Prostate gland (tissue), 2 donors: ENCODE measurements around the gene GRK2.

Experiments
- POLR2A ChIP-seq: fragments of 450-650 bp; IDR thresholded peaks from one replicate; pipeline ENCODE4 v1.6.1; 2016; ENCODE audit warnings: antibody characterized with exemption, mild to moderate bottlenecking
- POLR2AphosphoS5 ChIP-seq: sonication (generic); formaldehyde crosslinking; IDR thresholded peaks from one replicate; pipeline ENCODE4 v1.6.1; 2017; ENCODE audit warnings: antibody characterized with exemption
- TF ChIP-seq, protein P1 (sequence below), 4 experiments: fragments of 200-600 bp in 2 of 4; fragments of 450-650 bp in 2 of 4; sonication (generic) in 2 of 4; IDR thresholded peaks; 1 replicate in 3 of 4; 2 replicates in 1 of 4; pipeline ENCODE4 v1.5.1; 2016 to 2019; ENCODE audit warnings: antibody characterized with exemption in 4 of 4, mild to moderate bottlenecking in 2 of 4, moderate library complexity in 2 of 4

DNA sequence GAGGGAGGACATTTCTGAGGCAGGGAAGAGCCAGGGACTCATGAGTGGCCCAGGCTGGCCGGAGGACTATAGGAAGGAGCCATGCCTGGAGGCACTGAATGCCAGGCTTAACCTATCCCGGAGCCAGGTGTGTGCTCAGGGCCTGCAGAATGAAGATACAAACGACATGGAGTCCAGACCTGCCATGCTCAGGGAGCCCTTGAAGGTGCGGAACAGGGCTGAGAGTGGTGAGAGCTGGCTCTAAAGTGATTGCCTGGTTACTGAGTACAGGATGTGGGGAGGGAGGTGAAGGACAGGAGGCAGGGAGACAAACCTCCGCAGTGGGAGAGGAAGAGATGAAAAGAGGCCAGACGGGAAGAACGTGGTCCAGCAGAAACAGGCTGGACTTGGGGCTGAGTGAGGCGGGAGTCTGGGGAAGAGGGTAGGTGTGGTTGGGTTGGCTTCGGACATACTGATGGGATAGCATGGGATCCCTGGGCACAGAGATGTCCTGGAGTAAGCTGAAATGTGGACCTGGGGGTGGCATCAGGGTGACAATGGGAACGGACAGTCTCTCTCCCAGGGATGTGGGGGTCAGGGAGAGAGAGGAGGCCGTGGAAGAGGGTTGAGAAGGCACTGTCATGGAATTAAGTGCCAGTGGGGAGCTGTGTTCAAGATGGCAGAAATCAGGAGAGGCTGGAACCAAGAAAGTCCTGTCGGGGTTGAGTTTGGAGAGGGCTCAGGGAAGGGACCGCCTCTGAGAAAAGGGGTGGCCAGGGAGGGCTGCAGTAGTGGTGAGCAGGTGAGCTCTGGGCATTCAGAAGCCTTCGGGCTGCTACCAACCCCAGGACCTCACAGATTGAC lies 21.3 kb downstream of the GRK2 start:
- TF ChIP-seq, protein P1, sequence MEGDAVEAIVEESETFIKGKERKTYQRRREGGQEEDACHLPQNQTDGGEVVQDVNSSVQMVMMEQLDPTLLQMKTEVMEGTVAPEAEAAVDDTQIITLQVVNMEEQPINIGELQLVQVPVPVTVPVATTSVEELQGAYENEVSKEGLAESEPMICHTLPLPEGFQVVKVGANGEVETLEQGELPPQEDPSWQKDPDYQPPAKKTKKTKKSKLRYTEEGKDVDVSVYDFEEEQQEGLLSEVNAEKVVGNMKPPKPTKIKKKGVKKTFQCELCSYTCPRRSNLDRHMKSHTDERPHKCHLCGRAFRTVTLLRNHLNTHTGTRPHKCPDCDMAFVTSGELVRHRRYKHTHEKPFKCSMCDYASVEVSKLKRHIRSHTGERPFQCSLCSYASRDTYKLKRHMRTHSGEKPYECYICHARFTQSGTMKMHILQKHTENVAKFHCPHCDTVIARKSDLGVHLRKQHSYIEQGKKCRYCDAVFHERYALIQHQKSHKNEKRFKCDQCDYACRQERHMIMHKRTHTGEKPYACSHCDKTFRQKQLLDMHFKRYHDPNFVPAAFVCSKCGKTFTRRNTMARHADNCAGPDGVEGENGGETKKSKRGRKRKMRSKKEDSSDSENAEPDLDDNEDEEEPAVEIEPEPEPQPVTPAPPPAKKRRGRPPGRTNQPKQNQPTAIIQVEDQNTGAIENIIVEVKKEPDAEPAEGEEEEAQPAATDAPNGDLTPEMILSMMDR (IDR thresholded peaks at IDR 0.05) = no peak
- TF ChIP-seq POLR2A (no peak), POLR2AphosphoS5 (no peak)
